HG02973 (cell line): Measurements from ENCODE around the gene MELTF.
A peak's percentile ranks its signal among the peaks of the same experiment; 100 is the strongest.

Experiments
- ATAC-seq: cut with Tn5 transposase; IDR thresholded peaks from one replicate; pipeline ENCODE4 v1.9.1; 2021; ENCODE audit warnings: moderate library complexity; ENCODE audit not compliant: unreplicated experiment

MELTF gene

DNA sequence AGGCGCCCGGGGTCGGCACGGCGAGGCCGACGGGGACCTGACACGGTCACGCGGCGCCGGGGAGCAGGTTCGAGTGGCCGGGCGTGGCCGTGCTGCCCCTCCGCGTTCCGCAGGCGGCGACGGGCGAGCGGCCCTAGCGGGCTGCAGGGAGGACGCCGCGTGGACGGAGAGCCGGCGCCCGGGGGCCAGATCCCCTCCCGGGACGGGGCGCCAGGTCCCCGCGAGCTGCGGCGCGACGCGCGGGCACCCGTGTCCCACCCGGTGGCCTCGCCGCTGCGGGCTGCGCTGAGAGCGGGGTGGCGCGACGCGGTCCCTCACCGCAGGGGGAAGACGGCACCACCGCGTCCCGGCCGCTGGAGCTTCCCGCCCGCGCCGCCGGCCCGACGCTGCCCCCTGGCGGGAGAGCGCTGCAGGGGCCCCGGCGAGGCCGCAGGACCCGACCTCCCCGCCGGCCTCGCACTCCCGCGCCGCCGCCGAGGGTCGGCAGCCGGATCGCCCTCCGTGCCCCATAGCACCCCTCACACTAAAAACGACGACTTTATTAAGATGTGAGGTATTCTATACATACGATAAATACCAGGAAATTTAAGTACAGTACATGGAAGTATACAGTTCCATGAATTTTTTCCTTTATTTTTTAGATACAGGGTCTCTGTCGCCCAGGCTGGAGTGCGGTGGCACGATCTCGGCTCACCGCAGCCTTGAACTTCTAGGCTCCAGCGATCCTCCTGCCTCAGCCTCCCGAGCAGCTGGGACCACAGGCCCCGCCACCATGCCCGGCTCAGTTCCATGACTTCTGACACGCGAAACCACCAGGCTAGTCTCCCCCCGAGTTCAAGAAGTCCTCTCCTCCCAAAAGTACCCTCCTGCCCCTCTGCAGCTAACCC lies 59.7 kb downstream of the MELTF start:
- peak; percentile 54 for ATAC-seq

DNA sequence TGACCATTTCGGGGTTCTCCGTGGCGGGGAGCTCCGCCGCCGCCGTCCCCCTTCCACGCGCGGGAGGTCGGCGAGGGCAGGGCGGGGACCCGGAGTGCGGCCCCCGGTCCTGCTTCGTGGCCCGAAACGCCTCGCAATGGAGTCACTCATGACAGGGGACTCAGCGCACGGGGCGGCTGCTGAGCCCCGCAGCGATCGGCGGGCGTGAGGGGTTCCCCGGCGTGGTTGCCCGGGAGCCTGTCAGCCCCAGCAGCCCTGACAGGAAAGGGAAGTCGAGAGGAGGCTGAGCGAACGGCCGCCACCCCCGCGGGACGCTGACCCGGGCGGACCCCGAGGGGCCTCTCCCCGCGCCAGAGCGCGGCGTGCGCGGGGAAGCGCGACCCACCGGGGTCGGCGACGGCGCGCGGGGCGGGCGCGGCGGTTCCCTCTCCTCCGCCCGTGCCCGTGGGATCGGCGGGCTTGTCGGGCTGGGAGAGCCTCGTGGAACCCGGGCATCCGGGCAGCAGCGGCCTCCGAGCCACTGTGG lies 60.4 kb downstream of the MELTF start:
- peak; percentile 43 for ATAC-seq

DNA sequence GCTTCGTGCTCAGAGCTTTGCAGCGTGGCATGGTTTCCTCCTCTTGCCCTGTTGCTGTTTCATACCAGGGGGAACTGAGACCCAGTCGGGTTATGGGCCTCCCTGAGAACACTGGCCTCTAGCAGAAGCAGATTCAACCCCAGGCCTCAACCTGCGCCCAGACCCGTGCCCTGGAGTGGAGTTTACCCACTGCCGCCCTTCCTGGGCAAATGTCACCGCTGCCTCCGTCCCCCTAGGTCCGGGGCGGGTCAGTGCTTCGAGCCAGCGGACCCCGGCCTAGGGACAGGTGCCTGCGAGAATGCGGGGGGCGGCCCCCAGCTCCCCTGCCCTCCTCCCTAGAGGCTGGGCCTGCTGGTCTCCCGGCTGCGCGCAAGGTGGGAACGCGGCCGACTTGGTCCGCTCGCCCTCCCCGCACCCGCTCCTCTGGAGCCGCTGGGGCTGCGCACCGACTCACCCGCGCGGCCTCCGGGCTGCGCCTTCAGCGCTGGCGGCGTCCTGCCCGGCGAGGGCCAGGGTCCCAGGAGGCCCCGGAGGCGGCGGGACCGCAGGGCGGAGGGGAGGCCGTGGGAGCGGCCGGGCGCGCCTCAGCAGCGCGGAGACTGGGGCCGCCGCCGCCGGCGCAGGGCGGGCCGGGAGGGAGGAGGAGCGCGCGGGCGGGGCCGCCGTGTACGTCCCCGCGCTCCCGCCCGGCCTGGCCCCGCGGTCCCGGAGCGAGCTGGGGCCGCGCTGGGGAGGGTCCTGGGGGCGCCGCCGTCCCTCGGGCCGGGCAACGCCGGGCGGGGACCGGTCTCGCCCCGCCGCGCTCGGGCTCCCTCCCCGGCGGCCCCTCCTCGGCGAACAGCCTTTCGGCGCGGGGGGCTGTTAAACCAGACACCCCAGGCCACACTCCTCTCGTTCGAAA lies 61.1 kb downstream of the MELTF start, which contains the start of gene PIGZ:
Gene PIGZ, minus strand, starts transcription at position 601 of the 901 bp plus-strand sequence. CDS start 16,802 bp downstream, outside the sequence.
- ATAC-seq = peak; percentile 56

DNA sequence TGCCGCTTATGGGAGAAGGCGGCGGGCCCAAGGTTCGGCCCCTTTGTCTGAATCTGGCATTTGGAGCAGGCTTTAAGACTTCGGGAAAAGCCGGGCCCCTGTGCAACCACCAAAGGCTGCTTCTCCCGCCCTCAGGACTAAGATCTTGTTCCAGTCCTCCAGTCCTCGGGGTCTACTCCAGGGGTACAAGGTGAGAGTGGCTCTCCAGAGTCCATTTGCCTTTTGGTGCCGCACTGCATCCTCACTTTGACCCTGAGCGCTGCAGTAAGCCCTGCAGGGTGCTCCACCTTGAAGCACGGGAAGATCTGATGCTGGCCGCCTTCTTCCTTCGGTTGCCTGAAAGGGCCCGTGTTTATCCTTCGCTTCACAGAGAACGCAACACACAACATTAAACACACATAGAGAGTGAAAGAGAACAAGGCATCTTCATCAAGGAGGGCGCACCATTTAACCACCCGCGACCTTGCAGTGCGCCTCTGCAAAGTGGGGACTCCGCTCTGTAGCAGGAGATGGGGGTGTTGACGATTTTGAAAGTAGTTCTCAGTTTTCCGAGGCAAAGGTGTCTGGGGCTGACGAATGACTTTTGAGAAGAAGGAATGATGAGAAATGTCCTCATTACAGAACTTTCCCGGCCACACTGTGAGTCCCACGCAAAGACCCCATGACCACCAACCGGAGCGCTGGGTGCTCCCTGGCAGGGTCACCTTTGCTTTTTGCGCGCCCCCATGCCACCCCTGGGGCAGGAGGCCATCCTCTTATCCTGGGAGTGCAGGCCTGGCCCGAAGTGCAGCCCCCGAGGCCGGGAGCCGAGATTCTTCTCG lies 62.0 kb downstream of the MELTF start:
- ATAC-seq = no peak

DNA sequence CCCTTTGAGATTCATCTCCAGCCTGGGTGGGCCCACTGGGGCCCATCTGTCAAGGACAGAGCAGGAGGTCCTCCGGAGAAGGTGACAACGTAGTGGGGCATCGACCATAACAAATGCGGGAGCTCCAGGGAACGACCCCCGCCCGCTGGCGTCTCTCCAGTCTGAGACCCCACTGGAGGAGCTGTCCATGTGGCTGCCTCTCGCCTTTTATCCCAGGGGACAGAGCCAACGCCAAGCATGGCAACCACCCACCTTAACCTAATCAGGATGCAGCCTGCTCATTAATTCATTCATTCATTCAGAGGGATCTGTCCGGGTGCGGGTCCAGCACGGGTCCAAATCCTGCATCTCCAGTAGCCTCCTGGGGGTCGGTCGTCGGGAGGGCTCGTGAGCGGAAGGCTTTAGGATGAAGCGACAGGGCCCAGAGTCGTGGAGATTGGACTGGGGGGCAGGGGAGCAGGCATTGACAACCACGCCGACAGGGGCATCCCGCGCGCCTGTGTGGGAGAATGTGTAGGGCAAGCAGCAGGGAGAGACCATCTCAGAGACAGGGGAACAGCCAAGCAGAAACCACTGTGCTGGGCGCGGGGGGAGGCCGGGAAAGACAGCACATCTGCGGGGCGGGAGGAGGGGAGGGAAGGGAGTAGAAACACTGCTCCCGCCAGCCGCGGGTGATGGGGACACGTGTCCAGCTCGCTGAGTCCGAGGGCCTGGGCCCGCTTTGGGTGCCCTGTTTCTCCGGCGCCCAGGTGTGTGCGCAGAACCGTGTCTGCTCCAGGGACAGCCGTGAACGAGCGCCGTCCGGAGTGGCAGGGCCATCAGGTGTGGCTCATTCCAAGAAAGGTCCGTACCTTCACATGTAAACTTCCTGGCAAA lies 62.9 kb downstream of the MELTF start:
- ATAC-seq = no peak

DNA sequence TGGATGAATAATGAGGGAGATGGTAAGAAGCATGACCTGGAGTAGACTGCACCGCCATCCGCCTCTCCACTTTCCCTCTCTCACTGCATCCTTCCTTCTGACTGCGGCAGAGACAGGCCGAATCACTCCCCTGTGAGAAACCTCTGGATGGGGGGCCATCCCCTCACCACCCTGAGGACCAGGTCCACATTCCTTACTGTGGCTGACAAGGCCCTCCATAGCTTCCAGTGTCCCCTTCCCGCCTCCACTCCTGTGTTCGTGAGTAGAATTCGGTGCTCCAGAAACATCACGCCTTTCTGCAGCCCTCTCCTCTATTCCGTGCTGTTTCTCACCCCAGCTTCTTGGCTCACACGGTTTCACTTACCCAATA lies 63.8 kb downstream of the MELTF start:
- no peak for ATAC-seq

DNA sequence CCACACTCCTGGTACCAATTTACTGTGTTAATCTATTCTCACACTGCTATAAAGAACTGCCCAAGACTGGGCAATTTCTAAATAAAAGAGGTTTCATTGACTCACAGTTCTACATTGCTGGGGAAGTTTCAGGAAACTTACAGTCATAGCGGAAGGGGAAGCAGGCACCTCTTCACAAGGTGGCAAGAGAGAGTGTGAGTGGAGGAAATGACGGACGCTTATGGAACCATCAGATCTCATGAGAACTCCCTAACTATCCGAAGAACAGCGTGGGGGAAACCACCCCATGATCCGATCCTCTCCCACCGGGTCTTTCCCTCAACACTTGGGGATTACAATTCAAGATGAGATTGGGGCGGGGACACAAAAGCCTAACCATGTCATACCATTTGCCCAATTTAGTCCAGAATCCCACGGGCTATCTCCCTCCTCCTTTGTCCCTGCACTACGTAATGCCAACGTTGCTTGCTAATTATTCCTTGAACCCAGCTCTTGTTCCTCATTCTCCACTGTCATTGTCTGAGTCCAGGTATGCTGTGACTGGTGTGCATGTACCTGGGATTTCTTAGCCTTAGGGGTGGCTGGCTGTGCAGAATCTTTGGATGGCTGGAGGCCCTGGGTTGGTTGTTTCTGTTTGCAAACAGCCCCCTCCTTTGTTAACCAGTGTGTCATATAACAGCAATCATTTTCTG lies 64.4 kb downstream of the MELTF start:
- no peak for ATAC-seq

DNA sequence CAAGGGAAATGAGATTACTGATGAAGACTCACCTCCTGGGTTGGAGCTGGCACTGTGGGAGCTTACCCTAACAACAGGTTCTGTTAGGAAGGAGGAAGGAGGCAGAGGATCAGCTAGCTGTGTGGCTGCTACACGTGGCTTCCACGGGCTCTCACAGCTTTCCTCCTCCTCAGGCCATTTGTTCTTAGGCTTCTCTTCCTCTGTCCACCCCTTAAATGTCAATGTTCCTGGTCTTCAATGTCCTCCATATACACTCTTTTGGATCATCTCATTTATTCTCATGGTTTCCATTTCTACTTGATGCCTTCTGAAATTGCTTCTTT lies 66.0 kb downstream of the MELTF start:
- no peak for ATAC-seq

DNA sequence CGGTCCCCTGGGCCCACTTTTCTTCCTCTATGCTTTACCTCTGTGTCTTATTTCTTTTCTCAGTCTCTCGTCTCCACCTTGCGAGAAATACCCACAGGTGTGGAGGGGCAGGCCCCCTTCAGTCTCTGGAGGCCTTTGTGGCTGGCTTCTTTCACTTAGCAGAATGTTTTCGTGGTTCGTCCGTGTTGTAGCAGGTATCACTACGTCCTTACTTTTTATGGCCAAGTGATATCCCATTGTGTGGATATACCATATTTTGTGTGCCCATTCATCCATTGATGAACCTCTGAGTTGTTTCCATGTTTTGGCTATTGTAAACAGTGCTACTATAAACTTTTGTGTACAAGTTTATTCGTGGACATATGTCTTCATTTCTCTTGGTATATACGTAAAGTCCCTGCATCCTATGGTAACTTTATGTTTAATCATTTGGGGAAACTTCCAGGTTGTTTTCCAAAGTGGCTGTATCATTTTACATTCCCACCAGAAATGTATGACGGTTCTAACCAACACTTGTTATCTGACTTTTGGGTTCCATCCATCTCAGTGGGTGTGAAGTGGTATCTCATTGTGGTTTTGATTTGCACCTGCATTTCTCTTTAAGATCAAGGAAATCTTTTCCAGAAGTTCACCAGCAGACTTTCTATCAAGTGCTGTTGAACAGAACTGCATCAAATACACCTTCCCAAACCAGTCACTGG lies 66.5 kb downstream of the MELTF start:
- ATAC-seq = no peak

DNA sequence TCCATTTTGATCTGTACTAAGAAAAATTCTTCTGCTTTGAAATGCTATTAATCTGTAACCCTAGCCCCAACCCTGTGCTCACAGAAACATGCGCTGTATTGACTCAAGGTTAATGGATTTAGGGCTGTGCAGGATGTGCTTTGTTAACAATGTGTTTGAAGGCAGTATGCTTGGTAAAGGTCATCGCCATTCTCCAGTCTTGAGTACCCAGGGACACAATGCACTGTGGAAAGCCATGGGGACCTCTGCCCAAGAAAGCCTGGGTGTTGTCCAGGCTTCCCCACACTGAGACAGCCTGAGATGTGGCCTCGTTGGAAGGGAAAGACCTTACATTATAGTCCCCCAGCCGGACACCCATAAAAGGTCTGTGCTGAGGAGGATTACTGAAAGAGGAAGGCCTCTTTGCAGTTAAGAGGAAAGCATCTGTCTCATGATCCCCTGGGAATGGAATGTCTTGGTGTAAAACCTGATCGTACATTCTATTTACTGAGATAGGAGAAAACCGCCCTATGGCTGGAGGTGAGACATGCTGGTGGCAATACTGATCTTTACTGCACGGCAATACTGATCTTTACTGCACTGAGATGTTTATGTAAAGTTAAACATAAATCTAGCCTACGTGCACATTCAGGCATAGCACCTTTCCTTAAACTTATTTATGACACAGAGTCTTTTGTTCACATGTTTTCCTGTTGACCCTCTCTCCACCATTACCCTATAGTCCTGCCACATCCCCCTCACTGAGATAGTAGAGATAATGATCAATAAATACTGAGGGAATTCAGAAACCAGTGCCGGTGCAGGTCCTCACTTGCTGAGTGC lies 67.3 kb downstream of the MELTF start:
- ATAC-seq = no peak

DNA sequence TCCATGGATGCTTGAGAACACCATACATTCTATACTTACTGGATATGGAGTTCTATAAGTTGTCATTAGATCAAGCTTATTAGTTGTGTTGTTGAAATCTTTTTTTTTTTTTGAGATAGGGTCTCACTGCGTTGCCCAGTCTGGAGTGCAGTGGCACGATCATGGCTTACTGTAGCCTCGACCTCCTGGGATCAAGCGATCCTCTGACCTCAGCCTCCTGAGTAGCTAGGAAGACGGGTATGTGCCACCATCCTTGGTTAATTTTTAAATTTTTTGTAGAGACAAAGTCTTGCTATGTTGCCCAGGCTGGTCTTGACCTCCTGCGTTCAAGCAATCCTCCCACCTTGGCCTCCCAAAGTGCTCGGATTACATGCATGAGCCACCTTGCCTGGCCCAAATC lies 74.8 kb downstream of the MELTF start:
- ATAC-seq = no peak
